DMS 273 (cell line): ENCODE results near the gene TBC1D1.

Experiments used
- DNase-seq: peaks from one replicate; lab custom pipeline; 2025; ENCODE audit not compliant: unreplicated experiment; lab: John Stamatoyannopoulos, UW

Gene TBC1D1

GRCh38 chr4:38162240-38162784 is 271.4 kb downstream of the TBC1D1 start:
- DNase-seq: peak; percentile 20

GRCh38 chr4:38163216-38164006 is 272.5 kb downstream of the TBC1D1 start:
- DNase-seq: no peak

- no peak for DNase-seq
Observed at GRCh38 chr4:38164346-38164745, 273.5 kb downstream of the TBC1D1 start.

GRCh38 chr4:38166082-38166481 is 275.2 kb downstream of the TBC1D1 start:
- DNase-seq: no peak

GRCh38 chr4:38166768-38167167 is 275.9 kb downstream of the TBC1D1 start:
- DNase-seq: no peak

GRCh38 chr4:38167973-38168372 is 277.1 kb downstream of the TBC1D1 start:
- DNase-seq: no peak

GRCh38 chr4:38169524-38169923 is 278.6 kb downstream of the TBC1D1 start:
- no peak for DNase-seq

- DNase-seq: peak; percentile 6
Observed at GRCh38 chr4:38170338-38171169, 279.7 kb downstream of the TBC1D1 start.

GRCh38 chr4:38172078-38172477 is 281.2 kb downstream of the TBC1D1 start:
- no peak for DNase-seq

GRCh38 chr4:38173935-38174518 is 283.1 kb downstream of the TBC1D1 start:
- no peak for DNase-seq

GRCh38 chr4:38174801-38175200 is 283.9 kb downstream of the TBC1D1 start:
- peak; percentile 2 for DNase-seq

GRCh38 chr4:38176165-38176564 is 285.3 kb downstream of the TBC1D1 start:
- no peak for DNase-seq

- no peak for DNase-seq
Observed at GRCh38 chr4:38177035-38177546, 286.2 kb downstream of the TBC1D1 start.

- peak; percentile 74 for DNase-seq
Observed at GRCh38 chr4:38177641-38178391, 286.9 kb downstream of the TBC1D1 start.

- no peak for DNase-seq
Observed at GRCh38 chr4:38178392-38178995, 287.6 kb downstream of the TBC1D1 start.

- peak; percentile 79 for DNase-seq
Observed at GRCh38 chr4:38179690-38180377, 288.9 kb downstream of the TBC1D1 start.

GRCh38 chr4:38180456-38180855 is 289.6 kb downstream of the TBC1D1 start:
- no peak for DNase-seq

- DNase-seq: no peak
Observed at GRCh38 chr4:38181286-38181685, 290.4 kb downstream of the TBC1D1 start.

GRCh38 chr4:38182334-38182998 is 291.6 kb downstream of the TBC1D1 start:
- no peak for DNase-seq
